PC-9 (cell line): ENCODE measurements around the gene MPPED2. TPM values are rescaled to one million over a fixed set of nuclear protein-coding genes. Genes with fewer than 3 reads are reported as not detected.

Source experiments
- BruUV-seq: library from RNA; stranded (reverse); fragments of 400-500 nt; replicated peaks from 2 replicates; lab custom pipeline; 2021; lab: Mats Ljungman, UMichigan
- CTCF ChIA-PET: fragments of 300-600 bp; sonication (Branson Sonifier 250); formaldehyde crosslinking; loops from one replicate; lab custom pipeline; 2022; ENCODE audit warnings: antibody characterized with exemption; lab: Charles Lee
- POLR2A ChIA-PET: fragments of 300-600 bp; sonication (Branson Sonifier 250); formaldehyde crosslinking; loops from one replicate; lab custom pipeline; 2022; ENCODE audit warnings: antibody characterized with exemption; ENCODE audit not compliant: unreplicated experiment; lab: Charles Lee
- DNase-seq, 2 experiments: peaks; one replicate each; pipeline versions ENCODE4 v3.0.0 to v3.0.0-alpha.2; 2015 to 2022; ENCODE audit warnings: mixed read lengths in 1 of 2
- H2AFZ ChIP-seq: fragments of 200-600 bp; sonication (generic); 2 replicates; pipeline ENCODE4 v1.8.1; 2017; ENCODE audit warnings: antibody characterized with exemption
- H3F3A ChIP-seq: fragments of 200-600 bp; sonication (generic); 2 replicates; pipeline ENCODE4 v1.8.1; 2017; ENCODE audit warnings: antibody characterized with exemption, mild to moderate bottlenecking, low read depth; ENCODE audit not compliant: insufficient read depth
- H3K27ac ChIP-seq: fragments of 200-600 bp; sonication (generic); 2 replicates; pipeline ENCODE4 v1.6.1; 2016; ENCODE audit warnings: mixed run types
- H3K27me3 ChIP-seq: fragments of 200-600 bp; sonication (generic); 2 replicates; pipeline ENCODE4 v1.6.1; 2016; ENCODE audit warnings: low read depth, mixed run types; ENCODE audit not compliant: insufficient read depth
- H3K36me3 ChIP-seq: fragments of 200-600 bp; sonication (generic); 2 replicates; pipeline ENCODE4 v1.6.1; 2016; ENCODE audit warnings: low read depth, mixed run types
- H3K4me1 ChIP-seq: fragments of 200-600 bp; sonication (generic); replicated peaks from 2 replicates; pipeline ENCODE4 v1.6.1; 2016; ENCODE audit warnings: mixed run types; ENCODE audit not compliant: insufficient read depth
- H3K4me2 ChIP-seq: fragments of 200-600 bp; sonication (generic); 2 replicates; pipeline ENCODE4 v1.6.1; 2017; ENCODE audit warnings: mixed run types
- H3K4me3 ChIP-seq: fragments of 200-600 bp; sonication (generic); 2 replicates; pipeline ENCODE4 v1.6.1; 2016; ENCODE audit warnings: mixed run types
- H3K79me2 ChIP-seq: fragments of 200-600 bp; sonication (generic); 2 replicates; pipeline ENCODE4 v1.6.1; 2017; ENCODE audit warnings: low read depth, mixed run types
- H3K9me2 ChIP-seq: fragments of 200-600 bp; sonication (generic); 2 replicates; pipeline ENCODE4 v1.8.1; 2017; ENCODE audit warnings: mild to moderate bottlenecking; ENCODE audit not compliant: insufficient read depth
- H3K9me3 ChIP-seq: fragments of 200-600 bp; sonication (generic); 2 replicates; pipeline ENCODE4 v1.8.1; 2016; ENCODE audit warnings: low read depth; ENCODE audit not compliant: insufficient read depth
- H4K20me1 ChIP-seq: fragments of 200-600 bp; sonication (generic); 2 replicates; pipeline ENCODE4 v1.8.1; 2017; ENCODE audit not compliant: insufficient read depth
- EZH2 ChIP-seq: fragments of 200-600 bp; sonication (generic); IDR thresholded peaks from 2 replicates; pipeline ENCODE4 v1.8.0; 2017; ENCODE audit warnings: antibody characterized with exemption, low read depth
- intact Hi-C: fragments of 100-400 bp; cut with micrococcal nuclease; formaldehyde crosslinking; loops from one replicate; pipeline ENCODE4 v1.10.0; 2022; ENCODE audit not compliant: unreplicated experiment
- total RNA-seq: library from RNA; stranded (reverse); gene quantifications from 2 replicates; pipeline ENCODE4 v1.2.3, GENCODE V29; 2021
- TF ChIP-seq, protein P1 (sequence below): fragments of 200-600 bp; sonication (generic); conservative IDR thresholded peaks from 2 replicates; pipeline ENCODE4 v1.6.1; 2017; ENCODE audit warnings: mixed run types, antibody characterized with exemption, mild to moderate bottlenecking, moderate library complexity

MPPED2 gene
- total RNA-seq, 1 experiment from 2014 or later = not detected

DNA sequence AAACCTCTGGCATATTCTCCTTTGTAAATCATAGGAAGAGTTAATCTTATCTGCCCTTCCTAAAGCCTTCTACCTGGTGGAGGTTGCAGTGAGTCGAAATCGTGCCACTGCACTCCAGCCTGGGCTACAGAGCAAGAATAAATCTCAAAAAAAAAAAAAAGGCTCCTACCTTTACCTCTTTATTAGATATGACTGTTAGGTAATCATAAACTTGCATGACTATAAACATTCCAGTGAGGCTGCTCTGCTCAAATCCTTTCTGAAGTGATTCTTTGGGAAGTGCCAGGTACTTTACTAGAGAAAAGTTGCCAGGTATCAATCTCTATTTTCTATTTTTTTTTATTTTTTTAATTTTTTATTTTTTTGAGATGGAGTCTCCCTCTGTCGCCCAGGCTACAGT lies 59.6 kb downstream of the MPPED2 start:
- POLR2A ChIA-PET = no interaction called here
- TF ChIP-seq, protein P1, sequence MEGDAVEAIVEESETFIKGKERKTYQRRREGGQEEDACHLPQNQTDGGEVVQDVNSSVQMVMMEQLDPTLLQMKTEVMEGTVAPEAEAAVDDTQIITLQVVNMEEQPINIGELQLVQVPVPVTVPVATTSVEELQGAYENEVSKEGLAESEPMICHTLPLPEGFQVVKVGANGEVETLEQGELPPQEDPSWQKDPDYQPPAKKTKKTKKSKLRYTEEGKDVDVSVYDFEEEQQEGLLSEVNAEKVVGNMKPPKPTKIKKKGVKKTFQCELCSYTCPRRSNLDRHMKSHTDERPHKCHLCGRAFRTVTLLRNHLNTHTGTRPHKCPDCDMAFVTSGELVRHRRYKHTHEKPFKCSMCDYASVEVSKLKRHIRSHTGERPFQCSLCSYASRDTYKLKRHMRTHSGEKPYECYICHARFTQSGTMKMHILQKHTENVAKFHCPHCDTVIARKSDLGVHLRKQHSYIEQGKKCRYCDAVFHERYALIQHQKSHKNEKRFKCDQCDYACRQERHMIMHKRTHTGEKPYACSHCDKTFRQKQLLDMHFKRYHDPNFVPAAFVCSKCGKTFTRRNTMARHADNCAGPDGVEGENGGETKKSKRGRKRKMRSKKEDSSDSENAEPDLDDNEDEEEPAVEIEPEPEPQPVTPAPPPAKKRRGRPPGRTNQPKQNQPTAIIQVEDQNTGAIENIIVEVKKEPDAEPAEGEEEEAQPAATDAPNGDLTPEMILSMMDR = no peak
- no peak for TF ChIP-seq EZH2
- Histone ChIP-seq H3K36me3 (no peaks in the 10 kb centered on the region), H3F3A (no peaks in the 10 kb centered on the region), H3K4me1 (no peaks in the 10 kb centered on the region), H3K4me3 (no peak overlapping the region), H3K27me3 (peaks cover 34% of the 10 kb centered on the region; the same call in 1 of the 2 replicates), H3K27ac (no peak overlapping the region), H3K9me3 (no peaks in the 10 kb centered on the region), H2AFZ (no peak overlapping the region), H3K4me2 (no peak overlapping the region), H3K9me2 (no peaks in the 10 kb centered on the region), H3K79me2 (no peaks in the 10 kb centered on the region), H4K20me1 (no peaks in the 10 kb centered on the region; the same call in 1 of the 2 replicates)
- intact Hi-C loops = no loop called here
- CTCF ChIA-PET = no interaction called here
- DNase-seq = no peak
- BruUV-seq = no TSS peak

DNA sequence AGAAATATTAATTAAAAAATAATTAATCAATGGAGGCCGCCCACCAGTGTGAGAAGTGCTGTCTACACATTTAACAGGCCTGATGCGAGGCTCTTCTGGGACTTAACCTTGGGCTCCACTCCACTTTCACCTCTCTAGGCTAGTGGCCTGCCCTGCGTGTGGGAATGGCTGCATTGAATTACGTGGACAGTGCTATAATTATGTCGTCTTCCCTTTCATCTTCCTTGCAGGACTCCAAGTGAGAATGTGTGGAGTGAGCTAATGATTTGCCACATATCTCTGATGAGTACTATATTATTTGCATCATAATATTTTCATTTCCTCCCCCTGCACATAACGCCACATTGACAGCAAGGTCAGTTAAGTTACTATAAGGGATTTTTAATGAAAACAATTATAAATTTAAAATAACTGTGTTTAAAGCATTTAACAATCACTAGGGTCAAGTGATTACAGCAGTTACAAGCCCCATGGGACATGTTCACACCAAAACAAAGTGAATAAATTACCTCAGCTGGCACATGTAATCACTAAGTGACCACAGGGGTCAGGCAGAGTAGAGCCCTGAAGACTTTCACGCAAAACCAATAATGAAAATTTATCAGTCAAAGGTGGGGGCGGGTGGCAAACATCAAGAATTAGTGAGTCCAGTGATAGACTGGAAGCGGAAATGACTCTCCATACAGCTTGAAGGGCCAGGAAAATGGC lies 63.5 kb downstream of the MPPED2 start:
- no peaks in the 10 kb centered on the region for H3K79me2 ChIP-seq
- no peaks in the 10 kb centered on the region for H3K9me2 ChIP-seq
- H3K27ac ChIP-seq = no peak overlapping the region
- no peaks in the 10 kb centered on the region; the same call in none of the 2 replicates for H4K20me1 ChIP-seq
- peaks cover 25% of the 10 kb centered on the region; the same call in 1 of the 2 replicates for H3K27me3 ChIP-seq
- no peaks in the 10 kb centered on the region for H3K36me3 ChIP-seq
- H3K9me3 ChIP-seq = no peaks in the 10 kb centered on the region
- no peak overlapping the region for H3K4me3 ChIP-seq
- intact Hi-C loops = no loop called here
- no peak overlapping the region for H2AFZ ChIP-seq
- H3F3A ChIP-seq = no peaks in the 10 kb centered on the region
- no peak overlapping the region for H3K4me2 ChIP-seq
- no peaks in the 10 kb centered on the region for H3K4me1 ChIP-seq
- ChIA-PET POLR2A (no interaction called here), CTCF (no interaction called here)
- no TSS peak for BruUV-seq
- TF ChIP-seq, protein P1 = no peak
- TF ChIP-seq EZH2 = no peak
- DNase-seq = no peak

- no TSS peak for BruUV-seq
- TF ChIP-seq, protein P1 = no peak
- no peak for TF ChIP-seq EZH2
Observed at GRCh38 chr11:30521297-30522071, 64.7 kb downstream of the MPPED2 start.

More at GRCh38 chr11:30521297-30522071, 64.7 kb downstream of the MPPED2 start:
- ChIA-PET POLR2A (no interaction called here), CTCF (no interaction called here)
- Histone ChIP-seq H3K36me3 (no peaks in the 10 kb centered on the region), H3K79me2 (no peaks in the 10 kb centered on the region), H4K20me1 (no peaks in the 10 kb centered on the region; the same call in none of the 2 replicates), H3K4me2 (no peak overlapping the region), H3F3A (no peaks in the 10 kb centered on the region), H2AFZ (no peak overlapping the region), H3K27me3 (peaks cover 25% of the 10 kb centered on the region; the same call in 1 of the 2 replicates), H3K9me3 (no peaks in the 10 kb centered on the region), H3K4me1 (no peaks in the 10 kb centered on the region), H3K27ac (no peak overlapping the region), H3K9me2 (no peaks in the 10 kb centered on the region), H3K4me3 (no peak overlapping the region)
- intact Hi-C loops = no loop called here
- DNase-seq = no peak
